B cell (primary cell): ENCODE measurements around the gene MARF1. TPM values are rescaled to one million over a fixed set of nuclear protein-coding genes. Genes with fewer than 3 reads are reported as not detected.

Experiments
- ATAC-seq: fragments of 200-7000 bp; cut with Tn5 transposase; one replicate; pipeline ENCODE4 v1.10.0; 2021; ENCODE audit warnings: low read depth, mild to moderate bottlenecking, moderate number of reproducible peaks, moderate library complexity
- CTCF ChIA-PET: fragments of 350-600 bp; sonication (Branson Sonifier 250); formaldehyde crosslinking; loops from one replicate; lab custom pipeline; 2021; ENCODE audit warnings: antibody characterized with exemption, inconsistent platforms; lab: Charles Lee
- POLR2A ChIA-PET: fragments of 350-600 bp; sonication (Branson Sonifier 250); formaldehyde crosslinking; loops from one replicate; lab custom pipeline; 2021; ENCODE audit warnings: antibody characterized with exemption; lab: Charles Lee
- DNase-seq: peaks from one replicate; pipeline ENCODE4 v3.0.0; 2013
- H2AFZ ChIP-seq: 2 replicates; pipeline ENCODE4 v1.6.1; 2012; ENCODE audit warnings: mild to moderate bottlenecking, low read depth, low read length; ENCODE audit not compliant: insufficient read depth, poor library complexity, severe bottlenecking
- H3K27ac ChIP-seq, 2 donors: 1 replicate in 1 of 2; 2 replicates in 1 of 2; pipeline ENCODE4 v1.5.1; 2012 to 2013; ENCODE audit warnings: low read length in 2 of 2, mild to moderate bottlenecking in 2 of 2, moderate library complexity in 1 of 2
- H3K27me3 ChIP-seq, 4 experiments: fragments of 200-600 bp in 1 of 4; sonication (generic) in 1 of 4; replicated peaks in 1 of 4; 1 replicate in 2 of 4; 2 replicates in 2 of 4; pipeline versions ENCODE4 v1.6.1 to v1.7.0; 2013 to 2016; ENCODE audit warnings: low read length in 3 of 4, mild to moderate bottlenecking in 2 of 4, mixed read lengths in 1 of 4, moderate library complexity in 1 of 4; ENCODE audit not compliant: insufficient read depth in 4 of 4, control insufficient read depth in 3 of 4; ENCODE audit errors: control extremely low read depth in 1 of 4
- H3K36me3 ChIP-seq, 2 experiments: replicated peaks in 1 of 2; 1 replicate in 1 of 2; 2 replicates in 1 of 2; pipeline versions ENCODE4 v1.6.1 to v1.7.1; 2013; ENCODE audit warnings: low read length in 1 of 2; ENCODE audit not compliant: insufficient read depth in 2 of 2, control insufficient read depth in 1 of 2; ENCODE audit errors: control extremely low read depth in 1 of 2, extremely low read depth in 1 of 2
- H3K4me1 ChIP-seq, 2 donors: fragments of 200-600 bp in 1 of 2; sonication (generic) in 1 of 2; 1 replicate in 1 of 2; 2 replicates in 1 of 2; pipeline versions ENCODE4 v1.5.1 to v1.6.1; 2013 to 2017; ENCODE audit warnings: low read length in 2 of 2; ENCODE audit not compliant: control insufficient read depth in 2 of 2, insufficient read depth in 2 of 2
- H3K4me2 ChIP-seq: replicated peaks from 2 replicates; pipeline ENCODE3; 2012; ENCODE audit warnings: mild to moderate bottlenecking, low read depth, low read length; ENCODE audit not compliant: poor library complexity, severe bottlenecking
- H3K4me3 ChIP-seq, 5 experiments: fragments of 200-600 bp in 1 of 5; sonication (generic) in 1 of 5; 1 replicate in 3 of 5; 2 replicates in 2 of 5; pipeline versions ENCODE4 v1.5.1 to v1.7.0; 2011 to 2016; ENCODE audit warnings: low read length in 4 of 5, mild to moderate bottlenecking in 4 of 5, low read depth in 2 of 5, control low read depth in 1 of 5, moderate library complexity in 1 of 5; ENCODE audit not compliant: insufficient read depth in 1 of 5; ENCODE audit errors: control extremely low read depth in 1 of 5, extremely low read depth in 1 of 5
- H3K79me2 ChIP-seq: fragments of 200-600 bp; sonication (generic); one replicate; pipeline ENCODE4 v1.6.0; 2016; ENCODE audit warnings: low read length; ENCODE audit not compliant: control insufficient read depth, insufficient read depth
- H3K9ac ChIP-seq: fragments of 200-600 bp; sonication (generic); 2 replicates; pipeline ENCODE4 v1.6.1; 2017; ENCODE audit warnings: mild to moderate bottlenecking, low read length, moderate library complexity
- H3K9me3 ChIP-seq, 3 donors: one replicate each; pipeline versions ENCODE4 v1.6.1 to v1.7.1; 2013; ENCODE audit warnings: low read length in 2 of 3; ENCODE audit not compliant: control insufficient read depth in 2 of 3, insufficient read depth in 1 of 3; ENCODE audit errors: control extremely low read depth in 1 of 3
- H4K20me1 ChIP-seq: 2 replicates; pipeline ENCODE4 v1.6.0; 2012; ENCODE audit warnings: mild to moderate bottlenecking, low read length; ENCODE audit not compliant: insufficient read depth, control insufficient read depth, poor library complexity, severe bottlenecking
- H3K27ac Mint-ChIP-seq: one replicate; pipeline ENCODE4 v1.8.0; 2021; ENCODE audit warnings: mixed read lengths
- H3K27me3 Mint-ChIP-seq: one replicate; pipeline ENCODE4 v1.8.0; 2021; ENCODE audit warnings: mixed read lengths
- H3K4me1 Mint-ChIP-seq: one replicate; pipeline ENCODE4 v1.8.0; 2021; ENCODE audit warnings: mixed read lengths
- H3K4me3 Mint-ChIP-seq: one replicate; pipeline ENCODE4 v1.8.0; 2021; ENCODE audit warnings: mixed read lengths
- H3K9me3 Mint-ChIP-seq: one replicate; pipeline ENCODE4 v1.8.0; 2022; ENCODE audit warnings: mixed read lengths; ENCODE audit not compliant: insufficient read depth
- EZH2 ChIP-seq: IDR thresholded peaks from 2 replicates; pipeline ENCODE4 v1.6.1; 2012; ENCODE audit warnings: borderline replicate concordance, low read depth, mild to moderate bottlenecking, moderate library complexity, low read length; ENCODE audit not compliant: insufficient read depth, poor library complexity, severe bottlenecking
- WGBS: methylation state at CpG from one replicate; pipeline ENCODE4 v1.1.5; 2013; ENCODE audit warnings: missing lambda C conversion rate; ENCODE audit not compliant: insufficient coverage; 5-methylcytosine and 5-hydroxymethylcytosine counted together
- intact Hi-C: fragments of 100-400 bp; cut with micrococcal nuclease; formaldehyde crosslinking; loops from one replicate; pipeline ENCODE4 v1.10.0; 2022
- polyA plus RNA-seq: library from polyadenylated mRNA; depleted of rRNA; stranded (reverse); fragments of >200 nt; gene quantifications from 2 replicates; pipeline ENCODE4 v1.2.3, GENCODE V29; 2012
- total RNA-seq, 2 donors: library from RNA; stranded (reverse); fragments of 120-200 nt in 1 of 2; gene quantifications; 1 replicate in 1 of 2; 2 replicates in 1 of 2; pipeline versions ENCODE4 v1.2.3 to v1.2.4, GENCODE V29; 2013 to 2022
- TF ChIP-seq, protein P1 (sequence below): fragments of 200-600 bp; IDR thresholded peaks from one replicate; pipeline ENCODE4 v1.8.0; 2022; ENCODE audit warnings: antibody characterized with exemption, mild to moderate bottlenecking

Gene MARF1
- total and polyA plus RNA-seq, 2 donors (not counting 1 experiment from before 2014, with no cell fraction given): 68.0 to 366 TPM

DNA sequence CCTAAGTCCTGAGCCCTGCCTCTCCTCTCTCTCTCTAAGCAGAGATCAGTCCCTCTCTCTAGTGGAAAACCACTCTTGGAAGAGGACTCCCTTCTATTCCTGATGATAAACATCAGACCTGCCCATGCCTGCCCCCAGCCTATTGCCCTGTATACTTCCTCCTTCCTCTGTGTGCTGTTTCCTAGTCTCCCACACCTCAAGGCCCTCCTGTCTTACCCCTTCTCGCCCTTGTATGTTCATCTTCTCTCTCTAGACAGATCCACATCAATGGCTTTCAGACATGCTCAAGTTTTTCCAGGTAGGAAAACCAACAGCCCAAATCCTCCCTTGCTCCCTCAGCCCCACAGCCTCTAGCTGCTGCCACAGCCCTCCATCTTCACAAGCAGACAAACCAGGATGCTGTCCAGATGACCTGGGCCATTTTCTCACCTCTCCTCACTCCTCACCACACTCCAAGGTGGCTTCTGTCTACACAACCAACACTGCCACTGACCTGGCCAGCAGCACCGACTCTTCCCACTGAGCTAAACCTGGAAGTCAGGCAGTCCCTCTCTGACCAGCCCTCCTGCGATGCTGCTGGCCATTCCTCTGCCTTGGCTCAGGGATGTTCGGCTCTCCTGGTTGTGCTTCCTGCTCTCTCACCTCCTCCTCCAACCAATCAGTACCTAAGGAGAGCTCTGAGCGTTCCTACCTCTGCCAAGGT lies 36.3 kb downstream of the MARF1 start:
- peaks cover 45% of the 10 kb centered on the region for H3K79me2 ChIP-seq
- WGBS: 100% methylated on average over 3 of the region's 5 CpGs
- no peaks in the 10 kb centered on the region for H3K4me1 ChIP-seq
- H3K4me1 Mint-ChIP-seq: no peaks in the 10 kb centered on the region
- DNase-seq: no peak
- H3K9ac ChIP-seq: no peak overlapping the region
- no peak for TF ChIP-seq EZH2
- TF ChIP-seq, protein P1, sequence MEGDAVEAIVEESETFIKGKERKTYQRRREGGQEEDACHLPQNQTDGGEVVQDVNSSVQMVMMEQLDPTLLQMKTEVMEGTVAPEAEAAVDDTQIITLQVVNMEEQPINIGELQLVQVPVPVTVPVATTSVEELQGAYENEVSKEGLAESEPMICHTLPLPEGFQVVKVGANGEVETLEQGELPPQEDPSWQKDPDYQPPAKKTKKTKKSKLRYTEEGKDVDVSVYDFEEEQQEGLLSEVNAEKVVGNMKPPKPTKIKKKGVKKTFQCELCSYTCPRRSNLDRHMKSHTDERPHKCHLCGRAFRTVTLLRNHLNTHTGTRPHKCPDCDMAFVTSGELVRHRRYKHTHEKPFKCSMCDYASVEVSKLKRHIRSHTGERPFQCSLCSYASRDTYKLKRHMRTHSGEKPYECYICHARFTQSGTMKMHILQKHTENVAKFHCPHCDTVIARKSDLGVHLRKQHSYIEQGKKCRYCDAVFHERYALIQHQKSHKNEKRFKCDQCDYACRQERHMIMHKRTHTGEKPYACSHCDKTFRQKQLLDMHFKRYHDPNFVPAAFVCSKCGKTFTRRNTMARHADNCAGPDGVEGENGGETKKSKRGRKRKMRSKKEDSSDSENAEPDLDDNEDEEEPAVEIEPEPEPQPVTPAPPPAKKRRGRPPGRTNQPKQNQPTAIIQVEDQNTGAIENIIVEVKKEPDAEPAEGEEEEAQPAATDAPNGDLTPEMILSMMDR: no peak
- H3K9me3 Mint-ChIP-seq: no peaks in the 10 kb centered on the region
- peaks cover 64% of the 10 kb centered on the region for H4K20me1 ChIP-seq
- ChIA-PET CTCF (interaction anchor here (0.9 kb wide), 1 partner anchor 22 kb away, joined by 3 read pairs; no protein-coding TSS in a partner anchor), POLR2A (no interaction called here)
- ATAC-seq: no peak
- H3K27ac ChIP-seq: no peak overlapping the region
- H3K27me3 ChIP-seq: no peaks in the 10 kb centered on the region
- H3K4me2 ChIP-seq: no peak overlapping the region
- no peak overlapping the region for H3K4me3 ChIP-seq
- H2AFZ ChIP-seq: no peak overlapping the region
- no peak overlapping the region for H3K4me3 Mint-ChIP-seq
- H3K36me3 ChIP-seq: peaks cover 12 to 99% of the 10 kb centered on the region in 2 experiments
- H3K27me3 Mint-ChIP-seq: no peaks in the 10 kb centered on the region
- H3K27ac Mint-ChIP-seq: peak overlapping the region; percentile 43
- no peaks in the 10 kb centered on the region for H3K9me3 ChIP-seq
- intact Hi-C loops: no loop called here

DNA sequence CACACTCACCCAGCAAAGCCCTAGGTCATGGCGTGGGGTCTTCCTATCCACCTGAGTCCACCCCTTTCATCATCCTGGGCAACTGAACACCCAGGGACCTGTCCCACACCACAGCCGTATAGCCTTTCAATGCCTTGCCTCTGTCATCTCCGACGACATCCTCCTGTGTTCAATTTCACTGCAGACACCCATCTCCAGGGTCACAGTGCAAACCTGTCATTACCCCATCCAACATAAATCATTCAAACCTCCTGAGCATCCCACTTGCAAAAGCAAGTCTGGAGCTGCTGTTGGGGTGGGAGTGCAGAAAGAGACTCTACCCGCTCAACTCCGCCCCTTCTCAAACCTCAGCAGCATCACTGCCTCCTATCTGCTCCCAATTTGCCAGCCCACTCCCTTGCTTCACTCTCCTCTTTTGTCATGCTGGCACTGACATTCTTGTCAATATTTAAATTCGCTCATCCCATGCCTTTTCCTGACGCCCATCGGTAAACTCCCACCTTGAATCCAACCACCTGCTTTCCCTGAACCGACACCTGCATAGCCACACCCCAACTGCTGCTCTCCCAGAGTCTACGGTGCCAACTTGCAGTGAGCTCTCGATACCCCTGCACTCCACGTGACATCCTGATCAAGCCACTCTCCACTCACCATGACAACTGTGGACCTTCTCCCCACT lies 37.0 kb downstream of the MARF1 start:
- no peak overlapping the region for H3K27ac ChIP-seq
- H3K4me3 Mint-ChIP-seq: no peak overlapping the region
- ChIA-PET POLR2A (interaction anchor here (0.6 kb wide), 1 partner anchor 64 kb away, joined by 5 read pairs; no protein-coding TSS in a partner anchor), CTCF (no interaction called here)
- no peak overlapping the region for H3K9ac ChIP-seq
- no peak for ATAC-seq
- H3K79me2 ChIP-seq: peaks cover 46% of the 10 kb centered on the region
- H3K4me1 Mint-ChIP-seq: no peaks in the 10 kb centered on the region
- H3K9me3 ChIP-seq: no peaks in the 10 kb centered on the region
- no peaks in the 10 kb centered on the region for H3K4me1 ChIP-seq
- H3K9me3 Mint-ChIP-seq: no peaks in the 10 kb centered on the region
- H3K36me3 ChIP-seq: peaks cover 12 to 99% of the 10 kb centered on the region in 2 experiments
- H3K27me3 ChIP-seq: no peaks in the 10 kb centered on the region
- H3K4me2 ChIP-seq: no peak overlapping the region
- no peak overlapping the region for H2AFZ ChIP-seq
- no peak for DNase-seq
- H3K27ac Mint-ChIP-seq: peak overlapping the region; percentile 43
- intact Hi-C loops: no loop called here
- no peak overlapping the region for H3K4me3 ChIP-seq
- peaks cover 71% of the 10 kb centered on the region for H4K20me1 ChIP-seq
- TF ChIP-seq, protein P1: no peak
- no peak for TF ChIP-seq EZH2
- 98% methylated on average over 10 of the region's 13 CpGs for WGBS
- no peaks in the 10 kb centered on the region for H3K27me3 Mint-ChIP-seq
